H1 (cell line): Measurements from ENCODE around the gene FBH1. TPM values are rescaled to one million over a fixed set of nuclear protein-coding genes. Genes with fewer than 3 reads are reported as not detected.

ENCODE experiments used
- CTCF ChIA-PET: fragments of 300-600 bp; sonication (Branson Sonifier 250); formaldehyde crosslinking; loops from one replicate; lab custom pipeline; 2021; ENCODE audit not compliant: partially characterized antibody; lab: Charles Lee
- POLR2A ChIA-PET: fragments of 300-600 bp; sonication (Branson Sonifier 250); formaldehyde crosslinking; loops from one replicate; lab custom pipeline; 2021; ENCODE audit warnings: inconsistent platforms; ENCODE audit not compliant: partially characterized antibody; lab: Charles Lee
- DNase-seq, 2 experiments: peaks; one replicate each; pipeline versions ENCODE4 v3.0.0 to v3.0.0-alpha.2; 2010 to 2022; ENCODE audit warnings: low spot score in 2 of 2, low read depth in 1 of 2, mixed read lengths in 1 of 2
- FAIRE-seq: peaks from 2 replicates; lab custom pipeline; 2011; peaks lifted over from hg19 to GRCh38; lab: Jason Lieb, UNC
- H2AFZ ChIP-seq: 2 replicates; pipeline ENCODE4 v1.8.1; 2012; ENCODE audit warnings: low read length, inconsistent platforms
- H2AK5ac ChIP-seq: 2 replicates; pipeline ENCODE4 v1.6.1; 2013; ENCODE audit warnings: low read depth, low read length
- H2BK120ac ChIP-seq: replicated peaks from 2 replicates; pipeline ENCODE3; 2013; ENCODE audit warnings: low read depth, low read length, inconsistent platforms
- H2BK12ac ChIP-seq: 2 replicates; pipeline ENCODE4 v1.6.1; 2013; ENCODE audit warnings: low read depth, low read length
- H2BK15ac ChIP-seq: 2 replicates; pipeline ENCODE4 v1.6.1; 2013; ENCODE audit warnings: low read length
- H2BK20ac ChIP-seq: 2 replicates; pipeline ENCODE4 v1.6.1; 2013; ENCODE audit warnings: low read length
- H2BK5ac ChIP-seq: 2 replicates; pipeline ENCODE4 v1.6.1; 2013; ENCODE audit warnings: low read depth, low read length
- H3K14ac ChIP-seq: 2 replicates; pipeline ENCODE4 v1.6.1; 2013; ENCODE audit warnings: inconsistent platforms; ENCODE audit not compliant: insufficient read length
- H3K18ac ChIP-seq: 2 replicates; pipeline ENCODE4 v1.6.1; 2013; ENCODE audit warnings: low read length; ENCODE audit errors: extremely low read depth
- H3K23ac ChIP-seq: 2 replicates; pipeline ENCODE4 v1.6.1; 2013; ENCODE audit warnings: inconsistent platforms; ENCODE audit not compliant: insufficient read length
- H3K23me2 ChIP-seq: 2 replicates; pipeline ENCODE4 v1.6.1; 2013; ENCODE audit warnings: low read depth, low read length
- H3K27ac ChIP-seq: 2 replicates; pipeline ENCODE4 v1.6.1; 2011; ENCODE audit warnings: low read depth, low read length, inconsistent platforms
- H3K27me3 ChIP-seq, 4 experiments: replicated peaks in 1 of 4; 1 replicate in 1 of 4; 2 replicates in 3 of 4; pipeline versions ENCODE4 v1.6.1 to v1.8.1; 2011 to 2013; ENCODE audit warnings: low read length in 3 of 4, mild to moderate bottlenecking in 3 of 4, inconsistent platforms in 2 of 4, mixed read lengths in 2 of 4, moderate library complexity in 1 of 4; ENCODE audit not compliant: control insufficient read depth in 3 of 4, insufficient read depth in 3 of 4; ENCODE audit errors: extremely low read depth in 1 of 4
- H3K36me3 ChIP-seq, 4 experiments: 2 replicates each; pipeline versions ENCODE4 v1.6.1 to v1.8.1; 2011 to 2013; ENCODE audit warnings: mild to moderate bottlenecking in 4 of 4, low read length in 3 of 4, moderate library complexity in 2 of 4, control low read depth in 1 of 4, inconsistent platforms in 1 of 4; ENCODE audit not compliant: insufficient read depth in 4 of 4, control insufficient read depth in 2 of 4
- H3K4ac ChIP-seq: replicated peaks from 2 replicates; pipeline ENCODE3; 2013; ENCODE audit warnings: low read length, low read depth, mixed read lengths, inconsistent platforms; ENCODE audit not compliant: insufficient read length
- H3K4me1 ChIP-seq, 4 experiments: replicated peaks in 1 of 4; 1 replicate in 1 of 4; 2 replicates in 3 of 4; pipeline versions ENCODE4 v1.6.1 to v1.8.1; 2011 to 2013; ENCODE audit warnings: low read length in 3 of 4, inconsistent platforms in 2 of 4, mixed read lengths in 1 of 4; ENCODE audit not compliant: insufficient read depth in 4 of 4, control insufficient read depth in 3 of 4
- H3K4me2 ChIP-seq, 2 experiments: 2 replicates each; pipeline versions ENCODE4 v1.6.1 to v1.8.1; 2011 to 2013; ENCODE audit warnings: low read depth in 2 of 2, low read length in 2 of 2, control low read depth in 1 of 2, inconsistent platforms in 1 of 2, mild to moderate bottlenecking in 1 of 2; ENCODE audit not compliant: insufficient read depth in 1 of 2
- H3K4me3 ChIP-seq, 4 experiments: fragments of 200-600, 300-600 bp in 1 of 4; sonication (generic), shearing (Covaris generic), sonication (Bioruptor Twin) in 1 of 4; 2 replicates each; pipeline versions ENCODE4 v1.5.1 to v1.8.1; 2011 to 2016; ENCODE audit warnings: low read length in 4 of 4, low read depth in 3 of 4, control low read depth in 2 of 4, inconsistent platforms in 2 of 4, mild to moderate bottlenecking in 2 of 4, mixed read lengths in 1 of 4, moderate library complexity in 1 of 4; ENCODE audit not compliant: insufficient read depth in 2 of 4; ENCODE audit errors: extremely low read depth in 1 of 4
- H3K56ac ChIP-seq: replicated peaks from 2 replicates; pipeline ENCODE3; 2013; ENCODE audit warnings: low read depth, mild to moderate bottlenecking, mixed read lengths, low read length, inconsistent platforms; ENCODE audit not compliant: insufficient read length
- H3K79me1 ChIP-seq: 2 replicates; pipeline ENCODE4 v1.6.1; 2013; ENCODE audit warnings: low read depth, low read length, control low read depth
- H3K79me2 ChIP-seq, 2 experiments: 2 replicates each; pipeline versions ENCODE4 v1.6.1 to v1.8.1; 2012 to 2013; ENCODE audit warnings: low read length in 2 of 2, mild to moderate bottlenecking in 2 of 2, inconsistent platforms in 1 of 2; ENCODE audit not compliant: insufficient read depth in 2 of 2, control insufficient read depth in 1 of 2
- H3K9ac ChIP-seq, 4 experiments: replicated peaks in 1 of 4; 1 replicate in 1 of 4; 2 replicates in 3 of 4; pipeline versions ENCODE4 v1.6.1 to v1.8.1; 2011 to 2013; ENCODE audit warnings: low read depth in 3 of 4, low read length in 3 of 4, control low read depth in 2 of 4, mild to moderate bottlenecking in 2 of 4, moderate library complexity in 2 of 4, inconsistent platforms in 1 of 4; ENCODE audit errors: extremely low read depth in 1 of 4
- H3K9me3 ChIP-seq, 2 experiments: 2 replicates each; pipeline versions ENCODE4 v1.6.1 to v1.8.1; 2012 to 2013; ENCODE audit warnings: mild to moderate bottlenecking in 2 of 2, moderate library complexity in 2 of 2, control low read depth in 1 of 2, inconsistent platforms in 1 of 2, low read depth in 1 of 2, low read length in 1 of 2, mixed read lengths in 1 of 2; ENCODE audit not compliant: insufficient read depth in 2 of 2
- H4K20me1 ChIP-seq, 2 experiments: replicated peaks in 1 of 2; 2 replicates each; pipeline versions ENCODE3 to v1.8.1; 2011 to 2013; ENCODE audit warnings: inconsistent platforms in 2 of 2, low read length in 2 of 2, mild to moderate bottlenecking in 1 of 2; ENCODE audit not compliant: insufficient read depth in 2 of 2, control insufficient read depth in 1 of 2
- H4K5ac ChIP-seq: 2 replicates; pipeline ENCODE4 v1.6.1; 2013; ENCODE audit warnings: low read length, low read depth, mixed read lengths, inconsistent platforms; ENCODE audit not compliant: insufficient read length
- H4K8ac ChIP-seq: 2 replicates; pipeline ENCODE4 v1.8.0; 2013; ENCODE audit warnings: mild to moderate bottlenecking, moderate library complexity, low read length, inconsistent platforms; ENCODE audit not compliant: insufficient read depth; ENCODE audit errors: extremely low read depth
- H4K91ac ChIP-seq: replicated peaks from 2 replicates; pipeline ENCODE3; 2013; ENCODE audit warnings: low read length, mixed read lengths, inconsistent platforms; ENCODE audit not compliant: insufficient read length
- EP300 ChIP-seq, 2 experiments: IDR thresholded peaks; 1 replicate in 1 of 2; 2 replicates in 1 of 2; pipeline ENCODE4 v1.6.1; 2011 to 2012; ENCODE audit warnings: low read depth in 2 of 2, low read length in 2 of 2, mild to moderate bottlenecking in 2 of 2, borderline replicate concordance in 1 of 2, inconsistent platforms in 1 of 2, moderate library complexity in 1 of 2
- JUND ChIP-seq: IDR thresholded peaks from 2 replicates; pipeline ENCODE4 v1.6.1; 2011; ENCODE audit warnings: mild to moderate bottlenecking, improper control_type of control experiment, low read length
- PHF8 ChIP-seq: fragments of 200-600 bp; sonication (generic); conservative IDR thresholded peaks from 2 replicates; pipeline ENCODE4 v1.7.1; 2012; ENCODE audit warnings: low read depth, mild to moderate bottlenecking, inconsistent platforms, low read length, moderate library complexity
- POLR2AphosphoS5 ChIP-seq: IDR thresholded peaks from 2 replicates; pipeline ENCODE4 v1.6.1; 2011; ENCODE audit warnings: low read depth, low read length
- RNF2 ChIP-seq: fragments of 200-900, 300-1000 bp; sonication (generic); IDR thresholded peaks from 2 replicates; pipeline ENCODE4 v1.7.1; 2016; ENCODE audit warnings: borderline replicate concordance, low read depth, mild to moderate bottlenecking, antibody characterized with exemption, low read length; ENCODE audit not compliant: poor library complexity, severe bottlenecking; ENCODE audit errors: missing control alignments
- SIN3A ChIP-seq, 2 experiments: IDR thresholded peaks in 1 of 2; conservative IDR thresholded peaks in 1 of 2; 2 replicates each; pipeline ENCODE4 v1.6.1; 2011 to 2012; ENCODE audit warnings: low read length in 2 of 2, improper control_type of control experiment in 1 of 2, low read depth in 1 of 2, mild to moderate bottlenecking in 1 of 2
- SIX5 ChIP-seq: IDR thresholded peaks from 2 replicates; pipeline ENCODE4 v1.6.1; 2011; ENCODE audit warnings: mild to moderate bottlenecking, low read depth, low read length
- TCF12 ChIP-seq: IDR thresholded peaks from 2 replicates; pipeline ENCODE4 v1.6.1; 2011; ENCODE audit warnings: low read depth, mild to moderate bottlenecking, low read length
- TEAD4 ChIP-seq: IDR thresholded peaks from 2 replicates; pipeline ENCODE4 v1.6.1; 2012; ENCODE audit warnings: low read depth, low read length, inconsistent platforms, mixed read lengths
- ZNF274 ChIP-seq: IDR thresholded peaks from 2 replicates; pipeline ENCODE4 v1.7.0; 2012; ENCODE audit warnings: low read length, borderline replicate concordance; ENCODE audit errors: extremely low read depth
- WGBS, 2 experiments: shearing (Covaris generic) in 1 of 2; methylation state at CpG; one replicate each; pipeline versions ENCODE4 v1.1.6 to v1.1.7; 2013 to 2015; ENCODE audit warnings: low lambda C conversion rate in 2 of 2, mixed read lengths in 2 of 2, inconsistent platforms in 1 of 2, low coverage in 1 of 2, missing lambda C conversion rate in 1 of 2; ENCODE audit not compliant: insufficient replicate concordance in 2 of 2, insufficient coverage in 1 of 2, insufficient read length in 1 of 2; ENCODE audit errors: extremely low coverage in 1 of 2, missing lambda C conversion rate in 1 of 2; 5-methylcytosine and 5-hydroxymethylcytosine counted together
- polyA plus RNA-seq, 7 experiments: library from polyadenylated mRNA; depleted of rRNA in 3 of 7; stranded (reverse) in 5 of 7; unstranded in 2 of 7; fragments of >200 nt in 5 of 7; fragments of 200-250 nt in 2 of 7; gene quantifications; 1 replicate in 5 of 7; 2 replicates in 1 of 7; 4 replicates in 1 of 7; pipeline versions ENCODE4 v1.2.1 to v1.2.3, GENCODE V29; 2011 to 2013; ENCODE audit warnings: missing spikeins in 2 of 7, mixed read lengths in 2 of 7
- total RNA-seq: library from RNA; stranded (reverse); fragmentation: NEBNext Ultra II Directional; extraction: Animal tissue kit (Norgen Biotek cat#: 25700); gene quantifications from 2 replicates; pipeline ENCODE4 v1.2.1, GENCODE V29; 2021
- TF ChIP-seq, protein P1 (sequence below): IDR thresholded peaks from 2 replicates; pipeline ENCODE4 v1.6.1; 2012; ENCODE audit warnings: low read length, inconsistent platforms

Gene FBH1
- total and polyA plus RNA-seq, 2 of the 8 experiments (the other 6 are each of a cell fraction or from before 2014, with no cell fraction given) = 31.1 to 51.8 TPM

DNA sequence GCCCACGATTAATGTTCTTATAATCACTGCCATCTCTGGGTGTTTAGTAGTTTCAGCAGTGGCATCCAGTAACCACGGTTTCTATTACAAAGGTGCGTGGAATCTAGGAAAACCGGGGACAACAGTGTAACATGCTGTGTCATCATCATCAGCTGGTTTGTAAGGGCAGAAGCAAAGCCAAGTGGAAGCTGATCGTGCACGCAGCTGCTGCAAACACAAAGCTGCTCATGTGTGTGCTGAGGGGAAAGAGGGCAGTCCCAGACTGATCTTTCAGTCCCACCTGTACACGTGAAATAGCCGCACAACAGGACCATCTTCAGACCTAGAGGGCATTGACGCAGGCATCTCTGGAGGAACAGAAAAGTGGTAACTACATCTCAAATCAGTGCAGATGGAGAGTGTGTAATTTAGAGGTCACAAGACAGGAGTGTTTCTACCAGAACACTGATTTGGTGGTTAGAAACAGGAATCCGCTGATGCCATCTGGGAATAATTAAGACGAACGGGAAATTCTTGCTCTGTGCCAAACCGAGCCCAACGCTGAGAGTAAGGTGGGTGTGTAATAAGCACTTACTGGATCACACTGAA is 13.8 kb upstream of the FBH1 start:
- ChIA-PET POLR2A (interaction anchor here (2.5 kb wide), 1 partner anchor 13 kb away, joined by 12 read pairs; the partner anchor contains the start of genes ANKRD16 and FBH1), CTCF (interaction anchor here (1.1 to 1.8 kb wide), 2 partner anchors 16 to 31 kb away, joined by 3 to 4 read pairs; no protein-coding TSS in a partner anchor)
- H2BK15ac ChIP-seq = no peak overlapping the region
- H3K9ac ChIP-seq = no peak overlapping the region
- no peak overlapping the region for H4K91ac ChIP-seq
- H2AFZ ChIP-seq = no peak overlapping the region
- H2BK20ac ChIP-seq = no peak overlapping the region
- no peak overlapping the region for H2BK12ac ChIP-seq
- no peak for DNase-seq
- H3K9me3 ChIP-seq = no peaks in the 10 kb centered on the region
- no peak overlapping the region for H3K14ac ChIP-seq
- H2BK120ac ChIP-seq = no peak overlapping the region
- 88% methylated on average over 14 of the region's 14 CpGs; no CpG with 5 or more reads in 1 of the 2 experiments for WGBS, 2 experiments
- H4K8ac ChIP-seq = no peak overlapping the region
- H3K23ac ChIP-seq = no peak overlapping the region
- H3K23me2 ChIP-seq = no peaks in the 10 kb centered on the region
- H3K4me2 ChIP-seq = no peak overlapping the region
- no peak for FAIRE-seq
- peaks cover 10 to 40% (median 22%) of the 10 kb centered on the region in 4 experiments for H3K36me3 ChIP-seq
- no peaks in the 10 kb centered on the region for H3K79me2 ChIP-seq
- H3K4me1 ChIP-seq = no peaks in the 10 kb centered on the region
- no peak overlapping the region for H3K4me3 ChIP-seq
- H4K20me1 ChIP-seq = peaks cover 0 to 5% of the 10 kb centered on the region in 2 experiments
- no peak overlapping the region for H2AK5ac ChIP-seq
- no peak overlapping the region for H3K56ac ChIP-seq
- H3K27ac ChIP-seq = peak overlapping the region; percentile 45; the same call in 1 of the 2 replicates
- H4K5ac ChIP-seq = no peak overlapping the region
- no peaks in the 10 kb centered on the region for H3K79me1 ChIP-seq
- H3K4ac ChIP-seq = no peak overlapping the region
- H2BK5ac ChIP-seq = no peak overlapping the region
- H3K18ac ChIP-seq = no peak overlapping the region
- H3K27me3 ChIP-seq = no peaks in the 10 kb centered on the region
- TF ChIP-seq RNF2 (no peak), JUND (no peak), PHF8 (no peak), SIX5 (no peak), TCF12 (no peak), SIN3A (conservative IDR thresholded peaks at IDR 0.05 in 1 of 2, IDR thresholded peaks at IDR 0.05 in 1 of 2; ENCODE audit: low read depth in 1 of 2, low read length in 2 of 2) (no peak), TEAD4 (no peak), ZNF274 (no peak), EP300 (IDR thresholded peaks at IDR 0.05; ENCODE audit: borderline replicate concordance in 1 of 2, low read depth in 2 of 2, low read length in 2 of 2) (no peak), POLR2AphosphoS5 (no peak)
- TF ChIP-seq, protein P1, sequence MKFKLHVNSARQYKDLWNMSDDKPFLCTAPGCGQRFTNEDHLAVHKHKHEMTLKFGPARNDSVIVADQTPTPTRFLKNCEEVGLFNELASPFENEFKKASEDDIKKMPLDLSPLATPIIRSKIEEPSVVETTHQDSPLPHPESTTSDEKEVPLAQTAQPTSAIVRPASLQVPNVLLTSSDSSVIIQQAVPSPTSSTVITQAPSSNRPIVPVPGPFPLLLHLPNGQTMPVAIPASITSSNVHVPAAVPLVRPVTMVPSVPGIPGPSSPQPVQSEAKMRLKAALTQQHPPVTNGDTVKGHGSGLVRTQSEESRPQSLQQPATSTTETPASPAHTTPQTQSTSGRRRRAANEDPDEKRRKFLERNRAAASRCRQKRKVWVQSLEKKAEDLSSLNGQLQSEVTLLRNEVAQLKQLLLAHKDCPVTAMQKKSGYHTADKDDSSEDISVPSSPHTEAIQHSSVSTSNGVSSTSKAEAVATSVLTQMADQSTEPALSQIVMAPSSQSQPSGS = no peak
